HepG2 (cell line): ENCODE results near the gene LTA4H. TPM values are rescaled to one million over a fixed set of nuclear protein-coding genes. Genes with fewer than 3 reads are reported as not detected.

Source experiments
- BATF2 ChIP-seq: sonication (generic); formaldehyde crosslinking; IDR thresholded peaks from 2 replicates; pipeline ENCODE4 v1.8.0; 2022; ENCODE audit warnings: mild to moderate bottlenecking, missing genetic modification reagents, moderate library complexity
- ELF4 ChIP-seq: sonication (generic); formaldehyde crosslinking; IDR thresholded peaks from 2 replicates; pipeline ENCODE4 v1.5.0; 2020; ENCODE audit warnings: missing genetic modification reagents, mild to moderate bottlenecking, moderate library complexity, borderline replicate concordance
- GMEB1 ChIP-seq: sonication (generic); formaldehyde crosslinking; IDR thresholded peaks from 2 replicates; pipeline ENCODE4 v1.5.1; 2020; ENCODE audit warnings: missing genetic modification reagents, mild to moderate bottlenecking, borderline replicate concordance
- IKZF4 ChIP-seq: sonication (generic); formaldehyde crosslinking; IDR thresholded peaks from 2 replicates; pipeline ENCODE4 v1.5.1; 2020; ENCODE audit warnings: borderline replicate concordance, mild to moderate bottlenecking, low read depth, missing genetic modification reagents; ENCODE audit errors: not compliant biosample characterization
- MAF1 ChIP-seq: sonication (generic); formaldehyde crosslinking; IDR thresholded peaks from 2 replicates; pipeline ENCODE4 v1.5.0; 2020; ENCODE audit warnings: missing genetic modification reagents, borderline replicate concordance
- MAFF ChIP-seq: IDR thresholded peaks from 2 replicates; pipeline ENCODE4 v1.6.1; 2011; ENCODE audit warnings: low read depth, low read length, improper control_type of control experiment
- MYNN ChIP-seq: sonication (generic); formaldehyde crosslinking; IDR thresholded peaks from 2 replicates; pipeline ENCODE4 v1.4.0; 2020; ENCODE audit warnings: mild to moderate bottlenecking, low read depth, missing genetic modification reagents
- MYPOP ChIP-seq: sonication (generic); formaldehyde crosslinking; IDR thresholded peaks from 2 replicates; pipeline ENCODE4 v1.8.1; 2023; ENCODE audit warnings: mild to moderate bottlenecking, moderate library complexity, missing genetic modification reagents
- NBN ChIP-seq: fragments of 450-650 bp; conservative IDR thresholded peaks from 2 replicates; pipeline ENCODE4 v1.6.1; 2017
- NCOA5 ChIP-seq: sonication (generic); formaldehyde crosslinking; IDR thresholded peaks from 2 replicates; pipeline ENCODE4 v1.4.0; 2020; ENCODE audit warnings: missing genetic modification reagents
- NR1H2 ChIP-seq: sonication (generic); formaldehyde crosslinking; IDR thresholded peaks from 2 replicates; pipeline ENCODE4 v1.8.1; 2022; ENCODE audit warnings: low read depth, missing genetic modification reagents, borderline replicate concordance
- SATB2 ChIP-seq: sonication (generic); formaldehyde crosslinking; IDR thresholded peaks from 2 replicates; pipeline ENCODE4 v1.5.0; 2020; ENCODE audit warnings: missing genetic modification reagents
- SIX4 ChIP-seq: sonication (generic); formaldehyde crosslinking; IDR thresholded peaks from 2 replicates; pipeline ENCODE4 v1.4.0; 2020; ENCODE audit warnings: missing genetic modification reagents
- SMARCC2 ChIP-seq: fragments of 450-650 bp; IDR thresholded peaks from 2 replicates; pipeline ENCODE4 v1.6.1; 2017; ENCODE audit warnings: antibody characterized with exemption, mild to moderate bottlenecking
- TIGD3 ChIP-seq: sonication (generic); formaldehyde crosslinking; IDR thresholded peaks from 2 replicates; pipeline ENCODE4 v1.5.1; 2020; ENCODE audit warnings: mild to moderate bottlenecking, missing genetic modification reagents, borderline replicate concordance
- YEATS4 ChIP-seq: sonication (generic); formaldehyde crosslinking; IDR thresholded peaks from 2 replicates; pipeline ENCODE4 v1.4.0; 2020; ENCODE audit warnings: missing genetic modification reagents, borderline replicate concordance
- YY1 ChIP-seq: IDR thresholded peaks from 2 replicates; pipeline ENCODE4 v1.6.1; 2011; ENCODE audit warnings: low read length, low read depth, moderate library complexity, mild to moderate bottlenecking; ENCODE audit not compliant: insufficient read depth, insufficient replicate concordance
- ZFYVE20 ChIP-seq: sonication (generic); formaldehyde crosslinking; IDR thresholded peaks from 2 replicates; pipeline ENCODE4 v1.8.0; 2023; ENCODE audit warnings: low read depth, mild to moderate bottlenecking, moderate library complexity, missing genetic modification reagents, borderline replicate concordance
- ZNF121 ChIP-seq: sonication (generic); formaldehyde crosslinking; IDR thresholded peaks from 2 replicates; pipeline ENCODE4 v1.5.0; 2020; ENCODE audit warnings: mild to moderate bottlenecking, missing genetic modification reagents
- ZNF276 ChIP-seq: sonication (generic); formaldehyde crosslinking; IDR thresholded peaks from 2 replicates; pipeline ENCODE4 v1.4.0; 2020; ENCODE audit warnings: mild to moderate bottlenecking, low read depth, missing genetic modification reagents
- ZNF292 ChIP-seq: sonication (generic); formaldehyde crosslinking; IDR thresholded peaks from 2 replicates; pipeline ENCODE4 v1.8.1; 2022; ENCODE audit warnings: mild to moderate bottlenecking, low read depth, missing genetic modification reagents, borderline replicate concordance
- ZNF382 ChIP-seq: sonication (generic); formaldehyde crosslinking; IDR thresholded peaks from 2 replicates; pipeline ENCODE4 v1.5.0; 2020; ENCODE audit warnings: missing genetic modification reagents, mild to moderate bottlenecking, borderline replicate concordance
- ZNF572 ChIP-seq: sonication (generic); formaldehyde crosslinking; IDR thresholded peaks from 2 replicates; pipeline ENCODE4 v1.5.1; 2020; ENCODE audit warnings: mild to moderate bottlenecking, missing genetic modification reagents
- ZSCAN29 ChIP-seq: sonication (generic); formaldehyde crosslinking; conservative IDR thresholded peaks from 2 replicates; pipeline ENCODE4 v1.4.0; 2020; ENCODE audit warnings: mild to moderate bottlenecking, missing genetic modification reagents
- polyA plus RNA-seq, 8 experiments: library from polyadenylated mRNA; depleted of rRNA in 3 of 8; stranded (reverse) in 7 of 8; unstranded in 1 of 8; fragments of >200 nt; fragmentation: Illumina TruSeq in 4 of 8; extraction: Trizol in 4 of 8; gene quantifications; 2 replicates each; pipeline versions ENCODE4 v1.2.1 to v1.2.3, GENCODE V29; 2011 to 2016; ENCODE audit warnings: low read depth in 4 of 8, missing spikeins in 1 of 8, mixed read lengths in 1 of 8; ENCODE audit not compliant: insufficient read depth in 1 of 8
- total RNA-seq, 5 experiments: library from RNA; depleted of rRNA; stranded (reverse); fragments of >200 nt; fragmentation: Illumina TruSeq; extraction: Trizol; gene quantifications; 2 replicates each; pipeline ENCODE4 v1.2.3, GENCODE V29; 2016; ENCODE audit warnings: low read depth in 1 of 5

The LTA4H gene
- total and polyA plus RNA-seq, 2 of the 13 experiments (the other 11 are each of a cell fraction or from before 2014, with no cell fraction given), result 87.5 to 90.4 TPM

- TF ChIP-seq GMEB1, result no peak; the same call in 1 of the 2 replicates
- peak; percentile 81; the same call in 1 of the 2 replicates for TF ChIP-seq ZNF292
- no peak for TF ChIP-seq ZNF121
- TF ChIP-seq SATB2 (CRISPR knock-in tag), result no peak
- TF ChIP-seq ELF4 (CRISPR knock-in tag), result no peak
- no peak for TF ChIP-seq YEATS4 (CRISPR knock-in tag)
- no peak for TF ChIP-seq MAF1 (CRISPR knock-in tag)
- no peak for TF ChIP-seq MYPOP
- no peak for TF ChIP-seq ZNF276 (CRISPR knock-in tag)
- TF ChIP-seq ZSCAN29 (CRISPR knock-in tag), result no peak; the same call in 1 of the 2 replicates
- TF ChIP-seq ZFYVE20 (CRISPR knock-in tag), result no peak
- TF ChIP-seq IKZF4 (CRISPR knock-in tag), result no peak
- TF ChIP-seq ZNF572 (CRISPR knock-in tag), result no peak
- TF ChIP-seq SIX4 (CRISPR knock-in tag), result no peak
- TF ChIP-seq SMARCC2, result no peak
- TF ChIP-seq MYNN (CRISPR knock-in tag), result no peak
- no peak for TF ChIP-seq YY1
- TF ChIP-seq BATF2, result no peak
- no peak for TF ChIP-seq ZNF382
- no peak for TF ChIP-seq TIGD3 (CRISPR knock-in tag)
- TF ChIP-seq NR1H2 (CRISPR knock-in tag), result no peak
- no peak for TF ChIP-seq MAFF
- TF ChIP-seq NCOA5, result no peak
- no peak for TF ChIP-seq NBN
These were observed 69.0 kb downstream of the LTA4H start (continued) for GRCh38 chr12:95966287-95966870.
